ENCODE measurements around the gene TWIST2.

TWIST2 gene

GRCh38 chr2:238922435-238922834 lies 74.5 kb downstream of the TWIST2 start:
- DNase-seq = no peak

DNA sequence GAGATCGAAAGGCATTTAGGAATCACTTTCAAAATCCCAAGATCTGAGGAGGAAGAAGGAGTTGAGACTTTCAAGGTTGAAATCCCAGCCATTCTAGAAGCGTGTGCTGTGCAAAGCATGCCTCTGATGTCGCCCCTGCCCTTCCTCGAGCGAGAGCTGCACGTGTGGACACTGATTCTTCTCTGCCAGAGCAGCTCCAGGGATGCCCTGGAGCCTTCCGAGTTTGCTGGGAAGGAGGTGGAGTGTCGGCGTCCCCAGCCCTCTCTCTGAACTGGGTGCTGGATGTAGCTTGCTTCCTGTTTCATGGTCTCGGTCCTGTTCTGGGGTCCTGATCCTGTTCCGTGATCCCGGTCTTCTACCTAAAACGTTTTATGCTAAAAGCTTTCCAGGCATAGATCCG lies 76.1 kb downstream of the TWIST2 start:
- DNase-seq = no peak

DNA sequence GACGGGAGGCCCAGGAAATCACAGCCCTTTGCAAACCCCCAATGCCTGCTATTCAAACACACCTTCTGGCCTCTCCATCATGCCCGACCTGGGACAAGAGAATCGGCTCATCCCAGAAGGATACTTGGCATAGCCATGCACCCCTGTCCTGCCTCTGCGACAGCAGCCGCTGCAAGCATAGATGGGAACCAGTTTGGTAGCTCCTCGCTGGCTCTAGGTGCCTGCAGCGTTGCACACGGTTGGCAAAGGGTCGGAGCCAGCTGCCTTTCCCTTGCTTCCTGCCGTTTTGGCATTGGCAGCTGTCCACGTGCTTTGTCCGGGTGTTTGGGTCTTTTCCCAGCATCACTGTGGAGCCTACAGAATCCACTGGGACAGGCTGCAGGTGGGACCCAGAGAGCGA lies 76.9 kb downstream of the TWIST2 start:
- no peak for DNase-seq

GRCh38 chr2:238925281-238925680 lies 77.4 kb downstream of the TWIST2 start:
- DNase-seq = no peak

DNA sequence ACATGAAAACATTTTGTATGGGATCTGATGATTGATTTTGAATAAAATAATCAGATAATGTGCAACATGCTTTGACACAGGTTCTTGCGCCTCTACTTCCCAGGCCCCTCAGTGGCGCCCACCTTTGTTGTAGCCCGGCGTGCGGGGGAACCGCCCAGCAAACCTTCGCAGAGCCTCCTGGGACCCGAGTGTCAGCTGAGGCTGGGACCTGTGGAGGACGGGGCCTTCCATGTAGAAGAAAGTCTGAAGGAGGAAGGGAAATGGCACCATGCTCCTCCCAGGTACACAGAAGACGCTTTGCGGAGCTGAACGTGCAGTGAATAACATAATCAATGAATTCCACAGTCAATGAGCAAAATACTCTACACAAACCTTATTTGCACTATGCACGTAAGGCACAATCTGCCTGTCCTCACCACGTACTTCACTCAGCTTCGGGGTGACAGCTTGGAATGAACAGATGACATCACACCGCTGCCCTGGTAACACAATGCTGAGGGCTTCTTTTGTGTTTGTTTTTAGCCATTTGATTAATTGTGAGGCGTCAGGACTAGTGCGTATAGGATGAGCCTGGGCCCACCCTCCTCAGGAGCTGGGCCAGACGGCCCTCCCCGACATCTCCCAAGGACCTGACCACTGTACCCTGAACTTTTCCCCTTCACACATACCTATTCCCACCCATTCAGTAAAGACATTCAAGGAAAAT lies 78.1 kb downstream of the TWIST2 start:
- DNase-seq = no peak

- no peak for DNase-seq
Observed at GRCh38 chr2:238926761-238927611, 79.1 kb downstream of the TWIST2 start.

DNA sequence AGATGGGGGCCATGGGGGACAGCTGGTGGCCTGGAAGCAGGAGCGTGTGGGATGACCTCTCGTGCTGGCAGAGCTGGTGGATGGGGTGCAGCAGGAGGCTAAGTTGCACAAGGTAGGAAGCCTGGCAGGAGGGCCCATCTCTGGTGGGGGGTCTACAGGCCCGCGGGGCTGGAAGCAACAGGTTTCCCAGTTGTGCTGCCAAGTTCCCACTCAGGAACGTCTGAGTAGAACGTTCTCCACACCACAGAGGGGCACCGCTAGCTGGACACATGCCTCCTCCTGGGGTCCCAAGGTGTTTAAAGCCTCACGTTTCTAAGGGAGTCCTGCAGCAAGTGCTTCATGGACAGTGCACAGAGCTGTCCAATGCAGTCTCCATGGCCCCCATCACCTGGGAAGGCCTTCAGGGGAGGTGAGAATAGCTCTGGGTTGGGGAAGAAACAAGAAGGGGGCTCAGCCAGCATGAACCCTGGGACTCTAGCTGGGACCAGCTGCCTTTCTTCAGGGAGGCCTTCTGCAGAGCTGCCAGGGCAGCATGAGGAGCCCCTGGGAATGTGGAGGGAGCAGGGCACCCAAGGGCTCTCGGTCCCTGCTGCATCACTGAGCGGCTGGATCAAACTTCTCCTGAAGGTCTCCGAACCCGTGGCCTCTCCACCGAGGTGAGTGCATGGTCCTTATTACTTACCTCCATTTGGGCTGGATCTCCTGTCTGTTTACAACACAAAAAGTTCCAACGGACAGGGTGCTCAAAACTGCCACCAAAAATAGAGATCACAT lies 80.0 kb downstream of the TWIST2 start:
- no peak for DNase-seq

DNA sequence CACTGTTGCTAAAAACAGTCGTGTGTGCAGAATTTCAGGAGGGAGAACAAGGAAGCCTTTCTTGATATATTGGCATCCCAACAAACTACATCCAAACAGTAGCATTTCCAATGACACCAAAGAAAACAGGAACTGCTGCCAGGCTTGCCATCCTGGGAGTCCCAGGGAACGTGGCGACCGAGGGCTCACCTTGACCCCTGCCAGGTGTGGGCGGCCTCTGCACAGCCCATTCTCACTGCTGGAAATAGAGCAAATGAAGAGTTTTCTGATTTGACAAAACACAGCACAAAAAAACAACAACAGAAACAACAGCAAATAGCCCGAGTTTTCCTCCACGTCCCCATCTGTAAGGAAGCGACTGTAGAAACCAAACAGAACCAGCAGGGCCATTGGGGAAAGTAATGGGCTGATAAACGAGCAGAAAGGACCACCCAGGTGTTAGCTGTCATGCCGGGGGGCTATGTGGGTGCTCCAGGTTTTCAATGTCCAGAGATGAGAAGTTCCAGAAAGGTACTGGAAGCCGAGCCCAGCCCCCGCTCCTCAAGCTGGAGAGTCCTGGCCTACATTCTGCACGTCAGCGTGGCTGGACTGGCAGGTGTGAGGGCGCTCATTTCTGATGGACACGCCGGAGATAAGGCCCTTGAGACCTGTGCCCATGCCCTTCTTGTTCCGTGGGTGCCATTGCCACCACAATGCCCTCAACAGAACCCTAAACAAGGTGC lies 80.8 kb downstream of the TWIST2 start:
- no peak for DNase-seq

- DNase-seq = no peak
Observed at GRCh38 chr2:238929242-238930081, 81.6 kb downstream of the TWIST2 start.

DNA sequence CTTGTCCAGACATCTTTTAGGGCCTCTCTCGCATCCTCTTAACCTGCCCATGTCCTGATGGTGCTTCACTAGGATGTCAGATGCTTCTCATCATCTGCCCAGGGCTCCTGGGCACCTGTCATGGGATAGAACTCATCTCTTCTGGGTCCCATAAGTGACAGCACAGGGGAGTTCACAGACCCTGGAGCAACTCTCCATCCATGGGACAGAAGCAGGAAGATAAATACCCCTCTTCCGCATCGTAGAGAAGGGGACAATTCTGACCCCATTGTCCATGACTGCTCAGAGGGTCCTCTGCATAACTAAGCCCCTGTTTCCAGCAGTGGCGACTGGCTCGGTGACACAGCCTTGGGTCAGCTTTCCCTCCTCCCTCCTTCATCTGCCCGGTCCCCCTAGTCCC lies 82.3 kb downstream of the TWIST2 start:
- no peak for DNase-seq

DNA sequence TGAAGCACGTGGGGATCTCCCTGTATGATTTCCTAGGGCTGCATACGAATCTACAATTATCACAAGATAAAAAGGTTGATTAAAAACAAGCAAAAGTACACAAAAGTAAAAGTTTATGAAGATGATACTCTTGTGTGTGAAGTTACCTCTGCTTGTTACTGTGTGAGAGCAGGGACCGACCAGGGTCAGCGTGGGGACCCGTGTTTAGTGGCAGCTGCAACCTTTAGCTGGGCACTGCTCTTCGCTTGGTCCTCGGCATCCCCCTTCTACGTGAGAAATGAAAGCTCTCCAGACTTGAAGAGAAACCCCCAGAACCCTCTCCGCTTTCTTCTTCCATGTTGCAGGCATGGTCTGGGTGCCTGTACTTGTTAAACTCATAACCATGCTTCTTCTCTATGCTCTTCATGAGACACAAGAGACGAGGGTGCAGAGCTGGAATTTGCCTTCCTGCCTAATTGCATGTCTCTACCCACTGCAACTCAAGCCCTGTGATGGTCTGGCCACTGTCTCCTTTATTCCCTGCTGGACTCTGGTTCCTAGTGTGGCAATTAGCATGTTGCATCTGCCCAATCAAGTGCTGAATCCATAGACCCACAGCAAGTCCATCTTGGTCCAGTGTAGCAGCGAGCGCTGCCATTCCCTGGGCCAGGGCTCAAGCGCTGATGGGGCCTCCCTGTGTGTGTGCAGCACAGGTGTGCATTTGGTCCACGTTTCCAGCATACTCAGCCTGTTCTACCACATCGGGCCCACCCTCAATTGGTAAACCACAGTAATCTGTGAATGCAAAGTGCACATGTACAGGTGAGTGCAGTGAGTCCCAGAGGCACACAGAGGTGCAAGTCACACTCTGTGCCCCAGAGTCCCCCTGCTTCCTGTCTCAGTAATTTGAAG lies 88.5 kb downstream of the TWIST2 start:
- DNase-seq = peak in 1 of 2 donors; percentile 6

DNA sequence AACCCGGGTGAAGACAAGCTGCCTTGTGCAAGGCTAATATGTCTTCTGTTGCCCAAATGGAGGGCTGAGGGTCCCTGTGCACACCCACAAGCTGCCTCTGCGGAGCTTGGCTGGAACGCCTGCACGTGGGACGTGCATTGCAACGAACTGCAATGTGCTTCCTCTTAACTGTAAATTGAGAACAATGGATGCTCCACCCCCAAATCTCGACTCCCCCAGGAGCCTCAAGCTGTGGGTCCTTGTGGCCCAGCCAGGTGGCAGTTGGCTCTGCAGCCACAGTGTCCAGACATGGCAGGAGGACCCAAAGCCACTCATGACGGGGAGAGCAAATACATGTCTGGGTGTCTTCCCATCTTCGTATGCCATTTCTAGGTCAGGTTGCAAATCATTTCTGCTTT lies 90.1 kb downstream of the TWIST2 start:
- no peak for DNase-seq

DNA sequence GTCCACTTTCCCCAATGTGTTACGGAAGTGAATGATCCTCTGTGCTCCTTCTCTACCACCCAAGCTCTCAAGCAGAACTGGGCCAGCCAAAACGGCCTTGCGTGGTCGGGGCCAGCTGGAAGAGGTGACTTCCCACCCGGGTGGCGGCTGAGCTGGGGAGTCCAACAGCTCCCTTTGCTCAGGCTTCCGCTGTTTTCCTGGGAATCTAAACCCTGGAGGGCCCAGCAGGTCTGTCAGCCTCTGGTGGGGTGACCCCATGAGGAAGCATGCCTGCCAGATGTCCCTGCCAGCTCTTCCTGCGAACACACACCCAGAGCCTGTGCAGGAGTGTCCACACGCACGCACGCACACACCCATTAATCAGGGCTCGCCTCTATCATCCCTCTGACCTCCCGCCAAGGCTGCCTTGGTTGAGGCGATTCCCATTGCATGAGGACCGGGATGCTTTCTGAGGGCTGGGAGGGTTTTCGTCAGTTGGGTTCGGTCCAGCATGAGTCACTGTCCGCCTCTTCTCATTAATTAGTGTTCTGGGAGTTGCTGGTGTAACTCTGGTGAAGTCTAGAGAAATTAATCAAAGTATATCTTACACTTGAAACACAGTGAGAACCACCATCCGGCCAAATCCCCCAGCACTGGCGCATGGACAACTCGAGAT lies 90.6 kb downstream of the TWIST2 start:
- DNase-seq = no peak

DNA sequence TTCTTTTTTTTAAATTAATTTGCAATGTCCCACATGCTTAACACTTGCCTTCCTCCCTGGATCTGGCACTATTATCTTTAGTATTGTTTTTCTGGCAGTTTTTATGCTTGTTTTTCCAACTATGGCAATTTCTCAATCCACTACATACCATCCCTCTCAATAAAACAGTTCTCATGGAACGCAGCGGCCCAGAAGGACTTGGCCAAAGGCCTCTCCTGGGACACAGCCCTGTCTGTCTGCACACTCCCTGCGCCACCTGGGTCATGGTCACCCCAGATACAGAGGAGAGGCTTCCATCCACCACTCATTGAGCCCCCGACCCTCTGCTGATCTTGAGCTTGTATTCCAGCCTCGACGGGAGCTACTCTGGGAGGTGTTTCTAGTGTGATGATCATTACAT lies 91.2 kb downstream of the TWIST2 start:
- no peak for DNase-seq

DNA sequence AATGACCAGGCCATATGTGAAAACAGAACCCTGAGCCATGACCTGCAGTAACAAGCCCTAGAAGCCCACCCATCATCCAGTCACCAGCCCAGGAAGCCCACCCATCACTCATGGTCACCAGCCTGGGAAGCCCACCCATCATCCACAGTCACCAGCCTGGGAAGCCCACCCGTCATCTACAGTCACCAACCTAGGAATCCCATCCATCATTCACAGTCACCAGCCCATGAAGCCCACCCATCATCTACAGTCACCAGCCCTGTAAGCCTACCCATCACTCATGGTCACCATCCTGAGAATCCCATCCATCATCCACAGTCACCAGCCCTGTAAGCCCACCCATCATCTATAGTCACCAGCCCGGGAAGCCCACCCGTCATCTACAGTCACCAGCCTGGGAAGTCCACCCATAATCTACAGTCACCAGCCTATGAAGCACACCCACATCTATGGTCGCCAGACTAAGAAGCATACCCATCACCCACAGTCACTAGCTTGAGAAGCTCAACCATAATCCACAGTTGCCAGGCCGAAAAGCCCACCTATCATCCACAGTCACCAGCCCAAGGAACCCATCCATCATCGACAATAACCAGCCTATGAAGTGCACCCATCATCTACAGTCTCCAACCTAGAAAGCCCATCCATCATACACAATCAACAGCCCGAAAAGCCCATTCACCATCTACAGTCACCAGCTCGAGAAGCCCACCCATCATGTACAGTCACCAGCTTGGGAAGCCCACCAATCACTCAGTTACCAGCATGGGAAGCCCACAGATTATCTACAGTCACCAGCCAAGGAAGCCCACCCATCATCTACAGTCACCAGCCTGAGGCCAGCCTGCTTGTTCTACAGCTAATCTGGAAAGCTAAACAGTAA lies 91.9 kb downstream of the TWIST2 start:
- no peak for DNase-seq

DNA sequence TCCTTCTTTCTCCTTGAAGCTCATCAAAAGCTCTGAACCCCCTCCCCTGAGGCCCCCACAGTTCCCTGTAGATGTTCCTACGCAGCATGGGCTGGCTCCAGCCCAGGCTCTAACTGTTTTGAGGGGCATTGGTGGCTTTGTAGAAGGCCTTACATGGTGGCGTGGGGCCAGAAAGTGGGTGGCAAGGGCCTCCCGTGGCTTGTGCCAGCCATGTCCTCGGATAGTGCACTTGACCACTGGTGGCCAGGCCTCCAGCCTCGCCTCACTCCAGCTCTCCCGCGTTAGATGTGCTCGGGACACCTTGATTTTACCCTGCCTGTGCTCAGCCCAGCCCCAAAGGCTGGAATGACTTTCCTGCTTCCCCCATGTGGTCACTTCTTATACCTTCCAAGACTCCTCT lies 92.9 kb downstream of the TWIST2 start:
- no peak for DNase-seq

DNA sequence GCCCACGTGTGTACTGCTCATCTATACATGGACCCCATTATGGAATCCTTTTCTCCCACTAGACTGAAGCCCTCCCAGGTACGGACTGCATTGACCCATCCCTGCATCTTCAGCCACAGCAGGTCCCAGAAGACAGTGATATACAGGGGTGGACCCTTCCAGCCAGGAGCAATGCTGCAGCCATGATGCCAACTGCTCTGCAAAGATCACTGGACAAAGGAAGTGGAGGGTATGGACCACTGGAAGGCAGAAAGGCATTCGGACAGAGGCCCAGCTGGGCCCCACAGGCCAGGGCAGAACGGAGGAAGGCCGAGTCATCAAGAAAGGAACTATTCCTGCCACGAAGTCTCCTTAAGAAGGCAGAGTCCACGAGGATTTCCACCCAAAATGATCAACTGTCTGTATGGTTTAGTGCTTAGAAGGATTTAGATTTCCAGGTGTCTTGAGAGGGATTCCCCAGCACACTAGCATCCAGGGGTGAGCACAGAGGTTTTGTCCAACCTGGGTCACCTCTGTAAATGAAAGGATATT lies 93.4 kb downstream of the TWIST2 start:
- DNase-seq = no peak

DNA sequence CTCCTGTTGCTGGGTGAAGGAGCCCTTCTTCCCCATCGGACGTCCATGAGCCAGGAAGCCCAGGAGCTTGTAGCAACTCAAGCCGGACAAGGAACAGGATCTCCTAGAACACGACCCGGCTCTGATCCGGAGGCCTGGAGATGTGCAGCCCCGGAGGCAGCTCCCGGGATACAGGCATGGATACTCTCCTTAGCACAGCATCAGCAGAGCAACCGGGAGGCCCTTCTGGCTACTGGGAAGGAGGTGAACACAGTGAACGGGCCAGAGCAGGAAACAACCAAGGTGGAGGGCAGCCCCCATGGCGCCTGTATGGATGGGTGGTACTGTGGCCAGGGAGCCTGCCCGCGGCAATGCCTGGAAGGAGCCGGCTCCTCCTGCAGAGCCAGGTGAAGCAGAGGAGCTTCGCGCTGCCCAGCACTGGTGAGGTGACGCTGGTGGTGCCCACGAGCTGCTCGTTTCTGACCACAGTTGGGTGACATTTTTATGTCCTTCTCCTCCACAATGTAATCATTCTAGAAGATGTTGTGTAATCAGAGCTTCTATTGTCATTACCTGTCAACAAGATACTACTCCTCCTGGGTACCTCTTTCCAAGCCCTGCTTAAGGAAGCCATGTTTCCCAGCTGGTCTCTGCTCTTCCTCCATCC lies 94.3 kb downstream of the TWIST2 start:
- DNase-seq = no peak

Data from stimulated activated CD4-positive, alpha-beta T cell treated with anti-CD3 and anti-CD28 coated beads, Interleukin-2, amount 100 ng/mL, for 24 hours (primary cell).